KOPT-K1 (cell line): Measurements from ENCODE around the gene CSTPP1.

Experiments
- H3K27ac ChIP-seq: fragments of 200-600 bp; sonication (generic); 2 replicates; pipeline ENCODE4 v1.5.1; 2016; ENCODE audit warnings: antibody characterized with exemption, mild to moderate bottlenecking, low read depth, low read length; ENCODE audit not compliant: poor library complexity, severe bottlenecking
- H3K36me3 ChIP-seq: fragments of 200-600 bp; sonication (generic); 2 replicates; pipeline ENCODE4 v1.5.1; 2017; ENCODE audit warnings: antibody characterized with exemption, mild to moderate bottlenecking, low read length, moderate library complexity; ENCODE audit not compliant: insufficient read depth
- H3K9me3 ChIP-seq: fragments of 200-600 bp; sonication (generic); 2 replicates; pipeline ENCODE4 v1.5.1; 2017; ENCODE audit warnings: antibody characterized with exemption, low read length, mild to moderate bottlenecking; ENCODE audit not compliant: insufficient read depth, poor library complexity, severe bottlenecking

CSTPP1 gene

GRCh38 chr11:47160753-47161133 is 224.2 kb downstream of the CSTPP1 start:
- H3K27ac ChIP-seq = no peak overlapping the region
- H3K36me3 ChIP-seq = peaks cover 58% of the 10 kb centered on the region
- no peaks in the 10 kb centered on the region for H3K9me3 ChIP-seq

- Histone ChIP-seq H3K36me3 (peaks cover 63% of the 10 kb centered on the region), H3K27ac (no peak overlapping the region), H3K9me3 (no peaks in the 10 kb centered on the region)
These were observed 224.7 kb downstream of the CSTPP1 start for GRCh38 chr11:47161134-47161854.

- Histone ChIP-seq H3K27ac (no peak overlapping the region), H3K9me3 (no peaks in the 10 kb centered on the region), H3K36me3 (peaks cover 69% of the 10 kb centered on the region)
These were observed 225.3 kb downstream of the CSTPP1 start for GRCh38 chr11:47161890-47162289.

- H3K9me3 ChIP-seq = no peaks in the 10 kb centered on the region
- H3K27ac ChIP-seq = no peak overlapping the region
- peaks cover 75% of the 10 kb centered on the region for H3K36me3 ChIP-seq
These were observed 225.9 kb downstream of the CSTPP1 start for GRCh38 chr11:47162426-47162825.

- no peaks in the 10 kb centered on the region for H3K9me3 ChIP-seq
- H3K36me3 ChIP-seq = peaks cover 82% of the 10 kb centered on the region
- H3K27ac ChIP-seq = no peak overlapping the region
These were observed 226.6 kb downstream of the CSTPP1 start for GRCh38 chr11:47163193-47163592.

GRCh38 chr11:47163898-47164297 is 227.3 kb downstream of the CSTPP1 start:
- Histone ChIP-seq H3K9me3 (no peaks in the 10 kb centered on the region), H3K27ac (no peak overlapping the region), H3K36me3 (peaks cover 89% of the 10 kb centered on the region)

- Histone ChIP-seq H3K9me3 (no peaks in the 10 kb centered on the region), H3K27ac (no peak overlapping the region), H3K36me3 (peaks cover 94% of the 10 kb centered on the region)
These were observed 227.8 kb downstream of the CSTPP1 start for GRCh38 chr11:47164321-47164720.

- no peak overlapping the region for H3K27ac ChIP-seq
- peaks cover 99% of the 10 kb centered on the region for H3K36me3 ChIP-seq
- H3K9me3 ChIP-seq = no peaks in the 10 kb centered on the region
These were observed 228.8 kb downstream of the CSTPP1 start for GRCh38 chr11:47165253-47165840.

GRCh38 chr11:47166368-47166767 is 229.8 kb downstream of the CSTPP1 start:
- H3K27ac ChIP-seq = no peak overlapping the region
- H3K36me3 ChIP-seq = peaks cover 99% of the 10 kb centered on the region
- no peaks in the 10 kb centered on the region for H3K9me3 ChIP-seq

GRCh38 chr11:47171061-47171838 is 234.7 kb downstream of the CSTPP1 start:
- no peaks in the 10 kb centered on the region for H3K9me3 ChIP-seq
- peaks cover 88% of the 10 kb centered on the region for H3K36me3 ChIP-seq
- H3K27ac ChIP-seq = no peak overlapping the region

- no peaks in the 10 kb centered on the region for H3K9me3 ChIP-seq
- no peak overlapping the region for H3K27ac ChIP-seq
- peaks cover 82% of the 10 kb centered on the region for H3K36me3 ChIP-seq
These were observed 235.3 kb downstream of the CSTPP1 start for GRCh38 chr11:47171856-47172255.

GRCh38 chr11:47172740-47173336 is 236.3 kb downstream of the CSTPP1 start:
- H3K9me3 ChIP-seq = no peaks in the 10 kb centered on the region
- H3K27ac ChIP-seq = no peak overlapping the region
- H3K36me3 ChIP-seq = peaks cover 72% of the 10 kb centered on the region

- Histone ChIP-seq H3K36me3 (peaks cover 42% of the 10 kb centered on the region), H3K9me3 (no peaks in the 10 kb centered on the region)
These were observed 239.3 kb downstream of the CSTPP1 start for GRCh38 chr11:47175746-47176327.

GRCh38 chr11:47176328-47177228 is 240.0 kb downstream of the CSTPP1 start, which contains the start of gene ARFGAP2:
ARFGAP2 (minus strand) TSS chr11:47176879; CDS start chr11:47176853, 26 bp downstream.
- Histone ChIP-seq H3K27ac (peak within 1 kb of the TSS; percentile 92), H3K36me3 (peaks cover 35% of the 10 kb centered on the region), H3K9me3 (no peaks in the 10 kb centered on the region)

More at GRCh38 chr11:47175746-47176327, 239.3 kb downstream of the CSTPP1 start:
- peak overlapping the region; percentile 92 for H3K27ac ChIP-seq
